ENCODE measurements around the gene THPO. TPM values are rescaled to one million over a fixed set of nuclear protein-coding genes. Genes with fewer than 3 reads are reported as not detected.

THPO gene
- total and polyA plus RNA-seq, 2 donors (not counting 3 experiments of a cell fraction or from before 2014, with no cell fraction given) = 0.08 TPM; not detected in 1

- BruUV-seq (replicated peaks) = TSS peak; percentile 69
- DNase-seq (ENCODE audit: low read depth, low spot score) = peak; percentile 53
- intact Hi-C loops (cut with micrococcal nuclease) = loop anchor here (10.0 kb wide), 1 partner anchor 1600 kb away; the partner anchor contains the start of gene TRA2B
- H2AFZ ChIP-seq (ENCODE audit: low read depth, low read length) = no peak overlapping the region
- dilution Hi-C loops (cut with MboI; ENCODE audit: extremely low pct_ligation_motif_present, low sequenced_read_pairs) = no loop called here
- no peak overlapping the region for H3K4me2 ChIP-seq (ENCODE audit: insufficient read depth, low read length)
- H3K4me3 ChIP-seq (replicated peaks in 1 of 3; ENCODE audit: insufficient read depth in 1 of 3, low read depth in 1 of 3, low read length in 3 of 3) = no peak overlapping the region
- H3K27me3 ChIP-seq (ENCODE audit: control insufficient read depth in 2 of 2, insufficient read depth in 2 of 2, low read length in 2 of 2) = no peaks in the 10 kb centered on the region
- FAIRE-seq = peak; percentile 95
- H3K27ac ChIP-seq (ENCODE audit: insufficient read depth, low read depth, low read length) = peak overlapping the region; percentile 99
- H4K20me1 ChIP-seq (replicated peaks; ENCODE audit: control insufficient read depth, extremely low read depth, insufficient read depth, low read length) = no peaks in the 10 kb centered on the region
- H3K36me3 ChIP-seq (ENCODE audit: control insufficient read depth in 2 of 2, extremely low read depth in 1 of 2, insufficient read depth in 2 of 2, low read length in 2 of 2) = peaks cover 21 to 25% of the 10 kb centered on the region in 2 experiments
- TF ChIP-seq, protein P1, sequence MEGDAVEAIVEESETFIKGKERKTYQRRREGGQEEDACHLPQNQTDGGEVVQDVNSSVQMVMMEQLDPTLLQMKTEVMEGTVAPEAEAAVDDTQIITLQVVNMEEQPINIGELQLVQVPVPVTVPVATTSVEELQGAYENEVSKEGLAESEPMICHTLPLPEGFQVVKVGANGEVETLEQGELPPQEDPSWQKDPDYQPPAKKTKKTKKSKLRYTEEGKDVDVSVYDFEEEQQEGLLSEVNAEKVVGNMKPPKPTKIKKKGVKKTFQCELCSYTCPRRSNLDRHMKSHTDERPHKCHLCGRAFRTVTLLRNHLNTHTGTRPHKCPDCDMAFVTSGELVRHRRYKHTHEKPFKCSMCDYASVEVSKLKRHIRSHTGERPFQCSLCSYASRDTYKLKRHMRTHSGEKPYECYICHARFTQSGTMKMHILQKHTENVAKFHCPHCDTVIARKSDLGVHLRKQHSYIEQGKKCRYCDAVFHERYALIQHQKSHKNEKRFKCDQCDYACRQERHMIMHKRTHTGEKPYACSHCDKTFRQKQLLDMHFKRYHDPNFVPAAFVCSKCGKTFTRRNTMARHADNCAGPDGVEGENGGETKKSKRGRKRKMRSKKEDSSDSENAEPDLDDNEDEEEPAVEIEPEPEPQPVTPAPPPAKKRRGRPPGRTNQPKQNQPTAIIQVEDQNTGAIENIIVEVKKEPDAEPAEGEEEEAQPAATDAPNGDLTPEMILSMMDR (IDR thresholded peaks at IDR 0.05; ENCODE audit: extremely low read depth in 1 of 2, insufficient read depth in 1 of 2, low read depth in 1 of 2, low read length in 2 of 2) = no peak
- TF ChIP-seq JUN (IDR thresholded peaks at IDR 0.05; ENCODE audit: borderline replicate concordance, insufficient read depth, insufficient read length, low read depth) (peak; percentile 59), MYC (IDR thresholded peaks at IDR 0.05; ENCODE audit: low read depth, low read length) (no peak), GATA2 (IDR thresholded peaks at IDR 0.05; ENCODE audit: insufficient read depth, insufficient read length, low read depth, low read length) (peak; percentile 96), EZH2 (IDR thresholded peaks at IDR 0.05; ENCODE audit: borderline replicate concordance, low read depth, low read length, severe bottlenecking) (no peak), POLR2A (IDR thresholded peaks at IDR 0.05; ENCODE audit: low read depth, low read length) (no peak), MAX (IDR thresholded peaks at IDR 0.05; ENCODE audit: insufficient read depth, insufficient read length) (no peak), FOS (IDR thresholded peaks at IDR 0.05; ENCODE audit: borderline replicate concordance, insufficient read depth, low read length) (peak; percentile 82), POLR2AphosphoS5 (IDR thresholded peaks at IDR 0.05; ENCODE audit: insufficient read depth, low read depth, low read length) (peak; percentile 23)
- H3K4me1 ChIP-seq (ENCODE audit: control insufficient read depth, extremely low read depth, insufficient read depth, low read length) = peaks cover 75% of the 10 kb centered on the region
- peak overlapping the region; percentile 81 for H3K9ac ChIP-seq (replicated peaks; ENCODE audit: extremely low read depth, insufficient read depth, low read length)
- ChIA-PET POLR2A (no interaction called here), CTCF (no interaction called here)
- H3K9me3 ChIP-seq (replicated peaks; ENCODE audit: control insufficient read depth, insufficient read depth, low read length) = no peaks in the 10 kb centered on the region
- H3K9me1 ChIP-seq (replicated peaks; ENCODE audit: control insufficient read depth, extremely low read depth, insufficient read depth, low read length) = no peaks in the 10 kb centered on the region
- H3K79me2 ChIP-seq (ENCODE audit: control insufficient read depth, insufficient read depth, low read length) = peaks cover 38% of the 10 kb centered on the region
These were observed 43.4 kb downstream of the THPO start for GRCh38 chr3:184334470-184335158.

Data from endothelial cell of umbilical vein (primary cell).